Smooth muscle cell (in vitro differentiated cells): ENCODE data around the gene PTAFR. TPM values are rescaled to one million over a fixed set of nuclear protein-coding genes. Genes with fewer than 3 reads are reported as not detected.

Experiments used
- DNase-seq: peaks from one replicate; lab custom pipeline; 2025; ENCODE audit not compliant: unreplicated experiment; lab: John Stamatoyannopoulos, UW
- H2AFZ ChIP-seq: fragments of 200-600 bp; sonication (generic); 2 replicates; pipeline ENCODE4 v1.6.0; 2016; ENCODE audit warnings: antibody characterized with exemption, low read depth, mild to moderate bottlenecking
- H3F3A ChIP-seq: fragments of 200-600 bp; sonication (generic); 2 replicates; pipeline ENCODE4 v1.6.0; 2017; ENCODE audit warnings: antibody characterized with exemption, low read depth
- H3K27ac ChIP-seq: fragments of 200-600 bp; sonication (generic); 2 replicates; pipeline ENCODE4 v1.5.1; 2016; ENCODE audit warnings: low read depth, mild to moderate bottlenecking
- H3K27me3 ChIP-seq: fragments of 200-600 bp; sonication (generic); 2 replicates; pipeline ENCODE4 v1.6.1; 2016; ENCODE audit warnings: low read depth, mild to moderate bottlenecking
- H3K36me3 ChIP-seq: fragments of 200-600 bp; sonication (generic); 2 replicates; pipeline ENCODE4 v1.5.1; 2016; ENCODE audit warnings: low read depth
- H3K4me1 ChIP-seq: fragments of 200-600 bp; sonication (generic); 2 replicates; pipeline ENCODE4 v1.5.1; 2016; ENCODE audit warnings: low read depth
- H3K4me2 ChIP-seq: fragments of 200-600 bp; sonication (generic); 2 replicates; pipeline ENCODE4 v1.6.0; 2016; ENCODE audit warnings: mild to moderate bottlenecking
- H3K4me3 ChIP-seq: fragments of 200-600 bp; sonication (generic); 2 replicates; pipeline ENCODE4 v1.5.1; 2016; ENCODE audit warnings: mild to moderate bottlenecking
- H3K79me2 ChIP-seq: fragments of 200-600 bp; sonication (generic); 2 replicates; pipeline ENCODE4 v1.6.0; 2016; ENCODE audit warnings: low read depth, mild to moderate bottlenecking
- H3K9ac ChIP-seq: fragments of 200-600 bp; sonication (generic); 2 replicates; pipeline ENCODE4 v1.6.0; 2016; ENCODE audit warnings: low read depth
- H3K9me3 ChIP-seq: fragments of 200-600 bp; sonication (generic); replicated peaks from 2 replicates; pipeline ENCODE4 v1.5.1; 2016; ENCODE audit warnings: low read depth
- H4K20me1 ChIP-seq: fragments of 200-600 bp; sonication (generic); 2 replicates; pipeline ENCODE4 v1.6.0; 2016; ENCODE audit warnings: low read depth
- CTCF ChIP-seq: fragments of 200-600 bp; sonication (generic); IDR thresholded peaks from 2 replicates; pipeline ENCODE4 v1.5.1; 2017; ENCODE audit warnings: borderline replicate concordance, mild to moderate bottlenecking, antibody characterized with exemption; ENCODE audit not compliant: insufficient read depth, poor library complexity, severe bottlenecking
- WGBS: methylation state at CpG from one replicate; pipeline ENCODE4 v1.1.7; 2016; ENCODE audit warnings: low lambda C conversion rate; 5-methylcytosine and 5-hydroxymethylcytosine counted together
- polyA plus RNA-seq: library from polyadenylated mRNA; unstranded; fragments of >200 nt; fragmentation: Nextera tagmentation; extraction: Ambion mirVana; gene quantifications from 2 replicates; pipeline ENCODE4 v1.2.1, GENCODE V29; 2016
- total RNA-seq: library from RNA; depleted of rRNA; stranded (reverse); fragments of >200 nt; gene quantifications from 2 replicates; pipeline ENCODE4 v1.2.3, GENCODE V29; 2014

PTAFR gene
- total and polyA plus RNA-seq, 2 experiments from 2014 or later: 0.16 to 0.49 TPM

DNA sequence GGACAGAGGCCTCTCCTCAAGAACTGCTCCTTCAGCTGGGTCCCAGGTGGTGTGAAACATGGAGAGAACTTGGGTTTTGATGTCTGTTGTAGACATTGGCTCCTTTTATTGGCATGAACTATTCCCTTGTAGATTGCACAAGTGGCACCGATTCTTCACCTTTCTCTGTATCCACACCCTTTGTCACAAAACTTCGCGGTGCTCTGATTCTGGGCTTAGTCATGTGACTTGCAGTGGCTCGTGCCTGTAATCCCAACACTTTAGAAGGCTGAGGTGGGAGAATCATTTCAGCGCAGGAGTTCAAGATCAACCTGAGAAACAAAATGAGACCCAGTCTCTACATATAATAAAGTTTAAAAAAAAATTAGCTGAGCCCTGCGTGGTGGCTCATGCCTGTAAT, 45.6 kb downstream of the PTAFR start:
- Histone ChIP-seq H3K9ac (no peak overlapping the region), H3K9me3 (no peaks in the 10 kb centered on the region), H3K4me1 (no peaks in the 10 kb centered on the region), H2AFZ (no peak overlapping the region), H3K36me3 (no peaks in the 10 kb centered on the region), H3K27ac (no peak overlapping the region), H4K20me1 (no peaks in the 10 kb centered on the region), H3K79me2 (no peaks in the 10 kb centered on the region), H3F3A (no peaks in the 10 kb centered on the region), H3K27me3 (peaks cover 11% of the 10 kb centered on the region), H3K4me2 (no peak overlapping the region), H3K4me3 (no peak overlapping the region)
- DNase-seq: no peak
- TF ChIP-seq CTCF: no peak
- 87% methylated on average over 6 of the region's 6 CpGs for WGBS

DNA sequence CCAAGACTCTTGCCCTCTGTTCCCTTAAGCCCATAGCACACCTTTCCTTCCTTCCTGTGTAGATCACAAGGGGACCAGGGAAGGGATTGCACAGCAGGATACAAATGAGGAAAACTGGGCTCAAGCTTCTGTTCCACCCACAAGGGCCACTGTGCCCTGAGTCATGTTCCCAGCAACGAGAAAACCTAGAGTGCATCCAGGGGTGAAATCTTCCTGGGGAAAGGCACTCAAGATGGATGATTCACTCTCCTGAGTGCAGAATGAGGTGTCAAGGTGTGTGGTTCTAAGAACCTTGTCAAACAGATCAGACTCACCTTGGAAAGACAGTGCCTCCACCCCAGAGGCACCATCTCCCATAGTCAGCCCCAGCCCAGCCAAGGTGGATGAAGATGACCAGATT, 47.3 kb downstream of the PTAFR start:
- no peak for TF ChIP-seq CTCF
- no peaks in the 10 kb centered on the region for H3K9me3 ChIP-seq
- no peaks in the 10 kb centered on the region for H3K4me1 ChIP-seq
- DNase-seq: no peak
- no peaks in the 10 kb centered on the region for H3K79me2 ChIP-seq
- no peaks in the 10 kb centered on the region for H3F3A ChIP-seq
- no peak overlapping the region for H3K9ac ChIP-seq
- no peaks in the 10 kb centered on the region for H3K36me3 ChIP-seq
- no peaks in the 10 kb centered on the region for H4K20me1 ChIP-seq
- no peak overlapping the region for H2AFZ ChIP-seq
- 45% methylated on average over 1 of the region's 1 CpG for WGBS
- no peak overlapping the region for H3K27ac ChIP-seq
- peaks cover 11% of the 10 kb centered on the region for H3K27me3 ChIP-seq
- H3K4me2 ChIP-seq: no peak overlapping the region
- no peak overlapping the region for H3K4me3 ChIP-seq

- no peak overlapping the region for H2AFZ ChIP-seq
- H3K9me3 ChIP-seq: no peaks in the 10 kb centered on the region
- H3K4me1 ChIP-seq: no peaks in the 10 kb centered on the region
- H3K4me2 ChIP-seq: no peak overlapping the region
- WGBS: 95% methylated on average over 3 of the region's 3 CpGs
- no peak for DNase-seq
- no peak overlapping the region for H3K4me3 ChIP-seq
- H3K27me3 ChIP-seq: peaks cover 11% of the 10 kb centered on the region
- no peaks in the 10 kb centered on the region for H4K20me1 ChIP-seq
- no peaks in the 10 kb centered on the region for H3K79me2 ChIP-seq
- no peaks in the 10 kb centered on the region for H3F3A ChIP-seq
- no peak for TF ChIP-seq CTCF
- no peaks in the 10 kb centered on the region for H3K36me3 ChIP-seq
- no peak overlapping the region for H3K27ac ChIP-seq
- H3K9ac ChIP-seq: no peak overlapping the region
These were observed 48.8 kb downstream of the PTAFR start for GRCh38 chr1:28127617-28128257.
